ENCODE data around the gene CAB39L. TPM values are rescaled to one million over a fixed set of nuclear protein-coding genes. Genes with fewer than 3 reads are reported as not detected.
A peak's percentile ranks its signal among the peaks of the same experiment; 100 is the strongest.
"Not testable (repeated sequence)": the region's sequence is repeated elsewhere in the genome, so short reads cannot be mapped to it uniquely, and the experiment has no call there.

The CAB39L gene
- total RNA-seq, 4 donors from 2014 or later: 84.2 to 131 (median 114) TPM

DNA sequence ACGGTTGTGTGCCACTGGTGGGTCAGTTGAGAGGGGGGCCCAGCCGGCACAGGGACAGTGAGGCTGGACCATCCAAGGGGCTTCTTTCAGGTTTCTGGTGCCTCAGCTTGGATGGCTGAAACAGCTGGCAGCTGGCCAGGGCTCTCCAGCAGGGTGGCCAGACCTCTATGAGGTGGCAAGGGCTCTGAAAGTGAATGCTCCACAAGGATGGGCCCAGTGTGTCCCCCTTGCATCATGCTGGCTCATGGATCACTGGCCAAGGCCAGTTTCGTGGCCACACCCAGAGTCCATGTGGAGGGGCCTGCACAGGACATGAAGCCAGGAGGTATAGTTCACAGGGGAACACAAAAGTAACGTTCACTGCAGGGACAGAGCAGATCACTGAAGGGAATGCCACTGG is 146.5 kb downstream of the CAB39L start:
- H3K27ac ChIP-seq: no peak overlapping the region
- WGBS, 2 donors (ENCODE audit: low coverage in 1 of 2): no CpG with 5 or more reads among the region's 4 CpGs
- no peak for ATAC-seq
- peaks cover 0 to 37% (median 5%) of the 10 kb centered on the region in 3 donors for H3K4me1 ChIP-seq
- no peaks in the 10 kb centered on the region for H3K9me3 ChIP-seq
- H3K4me3 ChIP-seq: no peak overlapping the region
- TF ChIP-seq POLR2A (IDR thresholded peaks at IDR 0.05): no peak
- TF ChIP-seq, protein P1, sequence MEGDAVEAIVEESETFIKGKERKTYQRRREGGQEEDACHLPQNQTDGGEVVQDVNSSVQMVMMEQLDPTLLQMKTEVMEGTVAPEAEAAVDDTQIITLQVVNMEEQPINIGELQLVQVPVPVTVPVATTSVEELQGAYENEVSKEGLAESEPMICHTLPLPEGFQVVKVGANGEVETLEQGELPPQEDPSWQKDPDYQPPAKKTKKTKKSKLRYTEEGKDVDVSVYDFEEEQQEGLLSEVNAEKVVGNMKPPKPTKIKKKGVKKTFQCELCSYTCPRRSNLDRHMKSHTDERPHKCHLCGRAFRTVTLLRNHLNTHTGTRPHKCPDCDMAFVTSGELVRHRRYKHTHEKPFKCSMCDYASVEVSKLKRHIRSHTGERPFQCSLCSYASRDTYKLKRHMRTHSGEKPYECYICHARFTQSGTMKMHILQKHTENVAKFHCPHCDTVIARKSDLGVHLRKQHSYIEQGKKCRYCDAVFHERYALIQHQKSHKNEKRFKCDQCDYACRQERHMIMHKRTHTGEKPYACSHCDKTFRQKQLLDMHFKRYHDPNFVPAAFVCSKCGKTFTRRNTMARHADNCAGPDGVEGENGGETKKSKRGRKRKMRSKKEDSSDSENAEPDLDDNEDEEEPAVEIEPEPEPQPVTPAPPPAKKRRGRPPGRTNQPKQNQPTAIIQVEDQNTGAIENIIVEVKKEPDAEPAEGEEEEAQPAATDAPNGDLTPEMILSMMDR (IDR thresholded peaks at IDR 0.05): no peak
- TF ChIP-seq EP300 (IDR thresholded peaks at IDR 0.05): no peak
- no peak for TF ChIP-seq POLR2AphosphoS5 (IDR thresholded peaks at IDR 0.05)
- H3K27me3 ChIP-seq: no peaks in the 10 kb centered on the region
- H3K36me3 ChIP-seq: no peaks in the 10 kb centered on the region

- no peaks in the 10 kb centered on the region for H3K27me3 ChIP-seq
- H3K9me3 ChIP-seq: no peaks in the 10 kb centered on the region
- ATAC-seq: no peak
- no peak overlapping the region for H3K4me3 ChIP-seq
- H3K27ac ChIP-seq: no peak overlapping the region
- peaks cover 0 to 37% (median 2%) of the 10 kb centered on the region in 3 donors for H3K4me1 ChIP-seq
- peaks cover 0 to under 1% of the 10 kb centered on the region in 2 donors for H3K36me3 ChIP-seq
- 84 to 93% methylated on average over 2 of the region's 2 CpGs for WGBS, 2 donors (ENCODE audit: low coverage in 1 of 2)
- TF ChIP-seq, protein P1 (IDR thresholded peaks at IDR 0.05): no peak
- TF ChIP-seq EP300 (IDR thresholded peaks at IDR 0.05) (no peak), POLR2AphosphoS5 (IDR thresholded peaks at IDR 0.05) (no peak)
Measured at GRCh38 chr13:49296659-49297058, 147.2 kb downstream of the CAB39L start.

- WGBS, 2 donors (ENCODE audit: low coverage in 1 of 2): 26 to 37% methylated on average over 4 to 6 of the region's 6 CpGs
- Histone ChIP-seq H3K27ac (peak overlapping the region in 1 of 4 donors; percentile 14), H3K9me3 (no peaks in the 10 kb centered on the region), H3K36me3 (peaks cover 0 to 3% of the 10 kb centered on the region in 2 donors), H3K27me3 (no peaks in the 10 kb centered on the region), H3K4me1 (peaks cover 0 to 27% (median 0%) of the 10 kb centered on the region in 3 donors), H3K4me3 (no peak overlapping the region)
- TF ChIP-seq EP300 (IDR thresholded peaks at IDR 0.05) (no peak), POLR2AphosphoS5 (IDR thresholded peaks at IDR 0.05) (no peak), POLR2A (IDR thresholded peaks at IDR 0.05) (no peak)
- TF ChIP-seq, protein P1 (IDR thresholded peaks at IDR 0.05): no peak
- no peak for ATAC-seq
Measured at GRCh38 chr13:49295244-49295643, 148.6 kb downstream of the CAB39L start.

- ATAC-seq, H3K9me3 ChIP-seq, H3K36me3 ChIP-seq, H3K27me3 ChIP-seq, H3K4me3 ChIP-seq: not testable (repeated sequence)
- WGBS, 2 donors (ENCODE audit: low coverage in 1 of 2): 93 to 100% methylated on average over 1 to 6 of the region's 6 CpGs
- Histone ChIP-seq H3K27ac (peak overlapping the region in 1 of 4 donors; percentile 14), H3K4me1 (peaks cover 0 to 27% (median 0%) of the 10 kb centered on the region in 3 donors)
Measured at GRCh38 chr13:49294723-49295122, 149.1 kb downstream of the CAB39L start.

DNA sequence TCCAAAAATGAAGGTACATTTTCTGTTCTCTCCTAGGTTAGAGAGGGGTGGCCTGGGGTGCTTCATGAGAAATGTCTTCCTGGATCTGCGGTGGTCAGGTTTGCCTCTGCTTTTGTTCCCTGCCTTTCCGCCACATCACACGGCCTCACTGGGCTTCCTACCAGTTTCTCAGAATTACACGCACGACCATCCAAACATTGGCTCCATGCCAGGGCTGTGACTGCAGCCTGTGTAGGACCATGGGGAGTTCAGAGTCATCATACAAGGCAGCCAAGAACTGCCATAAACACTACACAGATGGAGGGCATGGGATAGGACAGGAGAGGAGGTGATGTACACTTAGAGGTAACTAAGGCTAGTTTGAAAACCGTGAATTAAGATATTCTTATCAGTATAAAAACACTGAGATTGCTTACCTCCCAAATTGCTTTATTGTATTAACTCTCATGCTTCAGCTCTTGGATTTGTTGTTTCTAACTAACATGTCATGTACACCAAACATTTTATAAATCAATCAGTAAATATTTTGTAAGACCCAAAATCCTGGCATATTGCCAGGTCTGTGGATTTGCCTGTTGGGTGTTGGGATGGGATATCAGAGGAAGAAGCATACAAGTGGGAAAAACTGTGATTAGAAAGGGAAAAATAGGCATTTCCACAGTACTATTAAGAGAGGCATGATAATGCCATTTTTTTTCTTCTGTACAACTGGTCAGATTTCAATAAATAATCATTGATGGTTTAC is 150.9 kb downstream of the CAB39L start:
- Histone ChIP-seq H3K27me3 (no peaks in the 10 kb centered on the region), H3K9me3 (no peaks in the 10 kb centered on the region), H3K27ac (peak overlapping the region in 3 of 4 donors; percentile 20 to 39 (median 29)), H3K4me1 (peaks cover 0 to 20% (median 0%) of the 10 kb centered on the region in 3 donors), H3K36me3 (peaks cover 0 to 11% of the 10 kb centered on the region in 2 donors), H3K4me3 (no peak overlapping the region)
- ATAC-seq: peak; percentile 69
- WGBS, 2 donors (ENCODE audit: low coverage in 1 of 2): 19 to 44% methylated on average over 4 to 5 of the region's 6 CpGs
- no peak for TF ChIP-seq EP300 (IDR thresholded peaks at IDR 0.05)
- TF ChIP-seq POLR2AphosphoS5 (IDR thresholded peaks at IDR 0.05): peak; percentile 74

DNA sequence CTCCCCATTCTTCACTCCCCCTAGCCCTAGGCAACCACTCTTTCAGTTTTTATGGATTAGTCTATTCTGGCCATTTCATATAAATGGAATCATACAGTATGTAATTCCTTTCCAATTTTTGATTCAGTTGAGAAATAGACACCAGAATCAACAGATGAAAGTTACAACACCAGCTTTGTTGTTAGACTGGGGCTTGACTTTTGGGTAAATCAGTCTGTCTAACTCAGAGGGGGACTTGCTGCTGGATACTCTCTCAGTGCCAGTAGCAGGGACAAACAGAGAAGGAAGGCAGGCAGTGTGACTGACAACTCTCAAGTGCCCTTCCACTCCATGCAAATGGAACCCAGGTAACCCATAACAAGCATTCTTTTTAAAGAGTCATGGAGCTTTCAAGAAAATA is 155.4 kb downstream of the CAB39L start:
- Histone ChIP-seq H3K9me3 (no peaks in the 10 kb centered on the region), H3K27ac (no peak overlapping the region), H3K4me1 (peaks cover 0 to 19% (median 0%) of the 10 kb centered on the region in 3 donors), H3K36me3 (peaks cover 0 to 33% of the 10 kb centered on the region in 2 donors), H3K4me3 (no peak overlapping the region), H3K27me3 (no peaks in the 10 kb centered on the region)
- TF ChIP-seq POLR2A (IDR thresholded peaks at IDR 0.05) (no peak), EP300 (IDR thresholded peaks at IDR 0.05) (no peak), POLR2AphosphoS5 (IDR thresholded peaks at IDR 0.05) (no peak)
- TF ChIP-seq, protein P1 (IDR thresholded peaks at IDR 0.05): no peak
- no peak for ATAC-seq
